ENCODE measurements around the gene SLA2.
A peak's percentile ranks its signal among the peaks of the same experiment; 100 is the strongest.

SLA2 gene

DNA sequence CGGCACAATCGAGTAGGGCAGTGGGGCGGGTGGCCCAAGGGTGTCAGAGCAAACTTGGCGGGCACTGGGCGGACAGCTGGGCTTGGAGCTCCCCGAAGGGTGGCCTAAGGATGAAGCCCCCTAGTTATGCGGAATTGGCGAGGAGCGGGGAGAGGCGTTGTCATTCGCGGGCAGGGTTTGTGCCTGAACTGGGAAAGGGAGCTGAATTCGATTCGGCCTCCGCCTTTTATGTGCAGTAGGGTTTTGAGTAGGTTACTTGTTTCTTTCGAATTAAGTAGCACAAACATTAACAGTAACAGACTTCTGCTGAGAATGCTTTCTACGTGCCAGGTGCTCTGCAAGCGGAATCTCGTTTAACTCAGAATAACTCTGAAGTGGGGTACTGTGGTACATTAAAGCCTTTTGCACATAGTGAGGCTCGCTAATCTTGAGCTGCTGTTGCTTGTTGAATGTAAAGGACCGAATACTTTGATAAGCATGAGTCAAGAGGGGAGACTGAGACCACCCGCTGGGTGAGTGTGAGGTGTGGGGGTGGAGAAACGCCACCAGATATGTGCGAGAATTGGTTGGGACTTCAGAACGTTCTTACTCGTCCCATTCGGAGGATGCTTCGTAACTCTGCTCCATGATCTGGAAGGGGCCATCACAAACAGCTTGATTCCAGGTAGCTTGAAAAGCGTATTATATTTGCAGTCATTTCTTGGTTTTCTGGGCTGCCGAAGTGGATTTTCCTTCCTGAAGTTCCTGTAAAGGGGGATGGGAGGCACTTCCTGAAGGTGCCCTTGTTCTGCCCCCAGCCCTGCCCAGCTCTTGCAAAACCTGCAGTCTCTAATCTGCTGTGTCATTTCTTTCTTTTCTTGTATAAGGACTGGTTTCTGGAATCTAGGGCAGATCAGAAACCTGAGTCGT is 39.6 kb downstream of the SLA2 start:
- DNase-seq: no peak

DNA sequence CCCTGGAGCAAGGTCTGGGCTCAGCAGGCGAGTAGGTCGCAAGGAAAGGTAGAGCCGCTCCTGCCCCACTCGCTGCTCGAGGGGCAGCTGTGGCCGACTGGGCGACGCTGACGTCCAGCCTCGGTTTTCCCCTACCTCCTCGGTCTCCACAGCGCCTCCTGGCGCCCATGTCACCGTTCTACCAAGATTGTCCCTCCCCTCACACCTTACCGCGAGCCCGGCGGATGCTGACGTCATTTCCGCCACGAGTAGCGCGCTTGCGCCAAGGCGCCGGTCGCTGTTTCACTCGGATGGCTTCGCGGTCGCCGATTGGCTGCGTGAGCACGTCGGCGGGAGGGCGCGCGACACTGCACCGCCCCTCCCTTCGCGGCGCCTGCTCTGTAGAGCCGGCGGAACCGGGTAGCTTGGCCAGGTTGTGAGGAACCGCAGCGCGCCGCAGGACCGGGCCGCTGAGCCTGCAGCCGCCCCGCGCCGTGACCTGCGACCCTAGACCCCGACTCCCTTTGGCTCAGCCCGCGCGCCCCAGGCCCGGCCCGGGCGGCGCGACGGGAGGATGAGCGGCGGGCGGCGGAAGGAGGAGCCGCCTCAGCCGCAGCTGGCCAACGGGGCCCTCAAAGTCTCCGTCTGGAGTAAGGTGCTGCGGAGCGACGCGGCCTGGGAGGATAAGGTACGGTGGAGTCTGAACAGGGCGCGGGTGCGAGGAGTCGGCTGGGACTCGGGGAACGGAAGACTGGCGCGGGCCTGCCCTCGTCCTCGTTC is 40.4 kb downstream of the SLA2 start, which contains the start of gene RAB5IF:
RAB5IF (plus strand) TSS at position 381 of the 759 bp plus-strand sequence; CDS start at position 554, 173 bp downstream.
- DNase-seq: peak; percentile 98 to 99

GRCh38 chr20:36604952-36605398 is 41.0 kb downstream of the SLA2 start:
- no peak for DNase-seq

- DNase-seq: no peak
Measured at GRCh38 chr20:36601540-36601939, 44.5 kb downstream of the SLA2 start.

DNA sequence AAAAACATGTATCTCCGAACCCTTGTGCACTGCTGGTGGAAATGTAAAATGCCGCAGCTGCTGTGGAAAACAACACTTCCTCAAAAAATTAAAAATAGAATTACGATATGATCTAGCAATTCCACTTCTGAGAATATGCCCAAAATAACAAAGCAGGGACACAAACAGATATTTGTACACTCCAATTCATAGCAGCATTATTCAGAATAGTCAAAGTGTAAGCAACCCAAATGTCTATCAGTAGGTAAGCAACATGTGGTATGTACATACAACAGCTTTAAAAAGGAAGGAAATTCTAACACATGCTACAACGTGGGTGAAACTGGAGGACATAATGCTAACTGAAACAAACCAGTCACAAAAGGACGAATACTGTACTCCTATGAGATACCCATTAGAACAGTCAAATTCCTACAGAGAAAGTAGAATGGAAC is 46.1 kb downstream of the SLA2 start:
- no peak for DNase-seq

- DNase-seq: no peak
Measured at GRCh38 chr20:36593347-36593929, 52.6 kb downstream of the SLA2 start.

GRCh38 chr20:36591854-36592641 is 53.9 kb downstream of the SLA2 start:
- peak; percentile 23 to 64 for DNase-seq

DNA sequence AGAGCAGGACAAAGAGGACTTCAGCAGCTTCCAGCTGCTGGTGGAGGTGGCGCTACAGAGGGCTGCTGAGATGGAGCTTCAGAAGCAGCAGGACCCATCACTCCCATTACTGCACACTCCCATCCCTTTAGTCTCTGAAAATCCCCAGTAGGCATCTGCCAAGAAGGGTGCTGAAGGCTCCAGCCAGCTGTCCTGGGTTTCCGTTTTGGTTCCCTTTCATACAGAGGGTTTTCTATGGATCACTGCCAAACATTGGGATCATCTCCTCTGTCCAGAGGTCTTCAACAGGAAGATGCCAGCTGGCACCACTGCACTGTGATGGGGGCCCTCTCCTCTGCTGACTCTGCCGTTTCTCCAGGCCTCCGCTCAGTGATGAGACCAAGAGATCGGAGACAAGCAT is 54.7 kb downstream of the SLA2 start:
- DNase-seq: peak; percentile 96

DNA sequence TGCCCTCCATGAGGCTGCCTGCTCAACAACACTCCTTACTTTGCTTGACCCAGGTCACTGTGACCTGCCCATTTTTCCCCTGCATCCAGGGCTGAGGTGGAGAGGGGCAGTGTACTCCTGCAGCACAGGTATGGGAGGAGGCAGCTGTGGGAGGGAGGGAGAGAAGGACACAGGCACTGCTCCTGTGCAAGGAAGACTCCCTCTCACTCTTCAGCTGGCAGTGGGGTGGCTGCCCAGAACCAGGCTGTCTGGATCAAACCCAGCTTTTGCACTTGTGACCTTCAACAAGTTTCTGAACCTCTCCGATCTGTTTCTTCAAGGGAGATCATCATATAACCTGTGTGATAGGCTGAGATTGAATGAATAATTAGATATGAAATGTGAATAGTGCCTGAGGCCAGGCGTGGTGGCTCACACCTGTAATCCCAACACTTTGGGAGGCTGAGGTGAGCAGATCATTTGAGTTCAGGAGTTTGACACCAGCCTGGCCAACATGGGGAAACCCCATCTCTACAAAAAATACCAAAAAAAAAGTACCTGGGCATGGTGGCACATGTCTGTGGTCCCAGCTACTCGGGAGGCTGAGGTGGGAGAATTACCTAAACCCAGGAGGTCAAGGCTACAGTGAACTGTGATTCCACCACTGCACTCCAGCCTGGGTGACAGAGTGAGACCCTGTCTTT is 58.5 kb downstream of the SLA2 start:
- no peak for DNase-seq

GRCh38 chr20:36585410-36586125 is 60.4 kb downstream of the SLA2 start:
- DNase-seq: no peak

- DNase-seq: no peak
Measured at GRCh38 chr20:36584018-36584481, 61.9 kb downstream of the SLA2 start.

GRCh38 chr20:36582821-36583220 is 63.2 kb downstream of the SLA2 start:
- no peak for DNase-seq

GRCh38 chr20:36582322-36582721 is 63.7 kb downstream of the SLA2 start:
- no peak for DNase-seq

- no peak for DNase-seq
Measured at GRCh38 chr20:36579996-36580545, 65.9 kb downstream of the SLA2 start.

DNA sequence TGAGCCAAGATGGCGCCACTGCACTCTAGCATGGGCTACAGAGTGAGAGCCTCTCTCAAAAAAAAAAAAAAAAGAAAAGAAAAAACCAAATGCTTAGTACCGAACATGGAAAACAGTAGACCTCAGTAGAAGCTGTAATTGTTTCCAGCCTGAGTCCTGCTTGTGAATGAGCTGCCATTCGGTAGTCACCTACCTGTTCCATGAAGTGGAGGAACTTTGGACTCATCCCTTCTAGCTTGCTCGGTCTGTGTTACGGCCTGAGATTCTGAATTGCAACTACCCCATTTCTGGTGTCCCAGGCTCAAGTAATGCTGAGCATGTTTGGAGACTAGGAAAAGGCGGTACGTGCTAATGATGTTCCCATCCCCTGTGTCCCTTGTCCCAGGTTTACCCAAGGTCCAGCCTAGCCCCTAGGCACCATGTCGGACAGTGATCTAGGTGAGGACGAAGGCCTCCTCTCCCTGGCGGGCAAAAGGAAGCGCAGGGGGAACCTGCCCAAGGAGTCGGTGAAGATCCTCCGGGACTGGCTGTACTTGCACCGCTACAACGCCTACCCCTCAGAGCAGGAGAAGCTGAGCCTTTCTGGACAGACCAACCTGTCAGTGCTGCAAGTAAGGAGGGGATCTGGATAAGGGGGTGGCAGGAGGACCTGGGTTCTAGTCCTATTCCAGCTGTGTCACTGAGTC is 67.5 kb downstream of the SLA2 start:
- DNase-seq: no peak

DNA sequence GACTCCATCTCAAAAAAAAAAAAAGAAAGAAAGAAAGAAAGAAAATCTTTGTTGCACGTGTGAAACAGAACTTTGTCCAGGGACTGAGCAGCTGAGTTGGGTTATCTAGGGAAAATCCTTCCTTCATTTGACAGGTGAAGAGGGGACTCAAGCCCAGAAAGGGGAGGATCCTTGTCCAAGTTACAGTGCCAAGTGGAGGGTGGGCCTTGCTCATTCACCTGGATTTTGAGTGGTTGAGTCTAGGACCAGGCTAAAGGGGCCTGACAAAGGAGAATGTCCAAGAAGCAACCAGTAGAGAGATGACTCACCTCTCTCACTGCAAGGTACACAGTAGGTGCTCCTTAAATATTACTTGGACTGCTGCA is 69.9 kb downstream of the SLA2 start:
- DNase-seq: no peak

DNA sequence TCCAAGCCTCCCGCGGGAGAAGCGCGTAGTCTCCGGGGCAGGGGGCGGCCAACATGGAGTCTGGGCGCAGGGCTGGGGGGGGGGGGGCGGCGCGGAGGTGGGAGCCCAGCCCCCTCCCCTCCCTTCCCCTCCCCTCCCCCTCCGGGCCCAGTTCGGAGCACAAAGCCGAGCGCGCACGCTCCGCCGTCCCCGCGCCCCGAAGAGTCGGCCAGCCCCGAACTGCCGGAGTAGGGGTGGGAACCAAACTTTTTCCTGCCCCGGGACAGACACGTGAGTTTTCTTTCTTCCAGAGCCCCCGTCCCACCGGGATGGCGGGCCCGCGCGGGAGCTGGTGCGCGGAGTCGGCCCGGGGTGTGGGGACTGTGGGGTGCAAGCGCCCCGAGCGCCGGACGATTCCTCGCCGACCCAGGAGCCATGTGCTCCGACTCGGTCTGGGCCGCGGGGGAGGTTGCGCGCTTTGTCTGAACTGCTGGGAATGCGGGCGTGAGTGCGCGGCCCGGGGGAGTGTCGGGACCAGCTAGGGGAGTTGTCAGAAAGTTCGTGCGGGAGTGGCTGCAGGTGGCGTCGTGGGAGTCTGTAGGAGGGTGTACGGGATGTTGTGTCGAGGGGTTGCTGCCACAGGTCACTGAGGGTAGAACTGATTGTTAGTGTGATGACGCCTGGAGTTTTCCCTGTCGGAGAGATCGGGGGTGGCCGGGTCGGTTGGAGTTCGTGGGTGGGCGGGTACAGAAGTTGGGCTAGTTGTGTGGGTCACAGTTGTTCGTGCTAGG is 71.4 kb downstream of the SLA2 start:
- peak; percentile 46 to 65 for DNase-seq

DNA sequence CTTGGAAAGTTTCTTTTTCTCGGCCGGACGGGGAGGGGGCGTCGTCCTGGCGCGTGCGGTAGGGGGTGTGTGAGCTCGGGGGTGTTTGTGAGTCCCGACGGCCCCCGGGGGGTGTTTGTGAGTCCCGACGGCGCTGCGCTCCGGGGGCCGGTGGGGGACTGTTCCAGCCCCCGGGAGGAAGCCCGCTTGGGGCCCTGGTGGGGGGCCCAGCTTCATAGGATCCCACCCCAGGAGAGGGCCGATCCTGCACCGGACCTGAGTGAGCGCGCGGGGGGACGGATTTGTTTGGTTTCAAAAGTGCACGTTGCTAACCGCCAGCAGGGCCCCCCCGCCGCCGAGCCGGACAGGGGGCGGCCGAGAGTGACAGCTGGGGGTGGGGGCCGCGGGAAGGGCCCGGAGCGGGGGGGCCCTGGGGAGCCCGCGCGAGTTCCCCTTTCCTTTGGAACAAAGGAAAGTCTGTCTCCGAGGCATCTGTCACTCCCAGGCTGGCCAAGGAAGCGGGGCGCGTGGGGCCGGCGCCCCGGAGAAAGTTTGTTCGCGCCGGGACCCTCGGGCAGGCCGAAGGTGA is 72.1 kb downstream of the SLA2 start:
- peak; percentile 46 to 63 for DNase-seq
